Loucy (cell line): ENCODE results near the gene BDKRB1.

Experiments
- H2AFZ ChIP-seq: fragments of 200-600 bp; sonication (generic); 2 replicates; pipeline ENCODE4 v1.6.0; 2016; ENCODE audit warnings: antibody characterized with exemption, mild to moderate bottlenecking, low read length, moderate library complexity
- H3F3A ChIP-seq: fragments of 200-600 bp; 2 replicates; pipeline ENCODE4 v1.6.0; 2016; ENCODE audit warnings: antibody characterized with exemption, low read depth, mild to moderate bottlenecking
- H3K27me3 ChIP-seq: fragments of 200-600 bp; sonication (generic); 2 replicates; pipeline ENCODE4 v1.6.1; 2014; ENCODE audit warnings: low read length, mild to moderate bottlenecking; ENCODE audit not compliant: insufficient read depth, poor library complexity, severe bottlenecking
- H3K36me3 ChIP-seq: fragments of 200-600 bp; sonication (generic); 2 replicates; pipeline ENCODE4 v1.6.1; 2016; ENCODE audit warnings: low read length; ENCODE audit not compliant: insufficient read depth
- H3K4me1 ChIP-seq: fragments of 200-600 bp; sonication (generic); 2 replicates; pipeline ENCODE4 v1.5.1; 2014; ENCODE audit warnings: low read length, mild to moderate bottlenecking; ENCODE audit not compliant: insufficient read depth, poor library complexity, severe bottlenecking
- H3K4me2 ChIP-seq: fragments of 200-600 bp; sonication (generic); 2 replicates; pipeline ENCODE4 v1.6.0; 2014; ENCODE audit warnings: antibody characterized with exemption, low read length, low read depth, mild to moderate bottlenecking; ENCODE audit not compliant: poor library complexity, severe bottlenecking
- H3K4me3 ChIP-seq: fragments of 200-600 bp; sonication (generic); 2 replicates; pipeline ENCODE4 v1.5.1; 2014; ENCODE audit warnings: low read length, mild to moderate bottlenecking, mixed read lengths; ENCODE audit not compliant: poor library complexity, severe bottlenecking
- H3K79me2 ChIP-seq: fragments of 200-600 bp; sonication (generic); 2 replicates; pipeline ENCODE4 v1.6.1; 2014; ENCODE audit warnings: low read length; ENCODE audit not compliant: insufficient read depth
- H3K9ac ChIP-seq: fragments of 200-600 bp; sonication (generic); 2 replicates; pipeline ENCODE4 v1.6.0; 2014; ENCODE audit warnings: mild to moderate bottlenecking, low read depth, low read length, moderate library complexity; ENCODE audit not compliant: poor library complexity, severe bottlenecking
- H3K9me2 ChIP-seq: fragments of 200-600 bp; sonication (generic); replicated peaks from 2 replicates; pipeline ENCODE4 v1.6.1; 2016; ENCODE audit warnings: low read depth, low read length, mixed read lengths
- H3K9me3 ChIP-seq: fragments of 200-600 bp; sonication (generic); 2 replicates; pipeline ENCODE4 v1.6.1; 2014; ENCODE audit warnings: mild to moderate bottlenecking, antibody characterized with exemption, low read length, low read depth; ENCODE audit not compliant: insufficient read depth
- H4K20me1 ChIP-seq: fragments of 200-600 bp; sonication (generic); 2 replicates; pipeline ENCODE4 v1.6.0; 2014; ENCODE audit warnings: antibody characterized with exemption, low read length, mild to moderate bottlenecking; ENCODE audit not compliant: insufficient read depth, poor library complexity, severe bottlenecking
- EZH2phosphoT487 ChIP-seq: fragments of 200-600 bp; IDR thresholded peaks from 2 replicates; pipeline ENCODE4 v1.6.1; 2018; ENCODE audit warnings: antibody characterized with exemption, mild to moderate bottlenecking, moderate library complexity, borderline replicate concordance
- TF ChIP-seq, protein P1 (sequence below): fragments of 200-600 bp; sonication (generic); conservative IDR thresholded peaks from 2 replicates; pipeline ENCODE4 v1.5.1; 2014; ENCODE audit warnings: mild to moderate bottlenecking, antibody characterized with exemption, low read length

Gene BDKRB1

DNA sequence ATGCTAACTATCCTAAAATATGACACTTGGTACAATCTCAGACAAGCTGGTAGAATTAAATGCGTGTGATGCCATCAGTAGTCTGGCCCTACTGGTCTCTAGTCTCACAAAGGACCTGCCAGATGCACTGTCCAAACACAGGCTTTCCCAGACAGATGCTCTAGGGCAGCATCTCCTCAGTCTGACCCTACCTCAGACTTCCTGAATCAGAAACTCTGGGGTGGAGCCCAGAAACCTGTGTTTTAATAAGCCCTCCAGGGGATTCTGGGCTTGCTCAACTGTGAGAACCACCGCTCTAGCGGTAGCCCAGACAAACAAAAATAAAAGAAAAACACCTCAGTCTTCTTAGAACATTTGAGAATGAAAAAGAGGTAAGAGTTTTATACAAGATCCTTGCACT lies 48.0 kb downstream of the BDKRB1 start:
- H3K79me2 ChIP-seq, result no peaks in the 10 kb centered on the region
- H3K4me1 ChIP-seq, result no peaks in the 10 kb centered on the region
- TF ChIP-seq, protein P1, sequence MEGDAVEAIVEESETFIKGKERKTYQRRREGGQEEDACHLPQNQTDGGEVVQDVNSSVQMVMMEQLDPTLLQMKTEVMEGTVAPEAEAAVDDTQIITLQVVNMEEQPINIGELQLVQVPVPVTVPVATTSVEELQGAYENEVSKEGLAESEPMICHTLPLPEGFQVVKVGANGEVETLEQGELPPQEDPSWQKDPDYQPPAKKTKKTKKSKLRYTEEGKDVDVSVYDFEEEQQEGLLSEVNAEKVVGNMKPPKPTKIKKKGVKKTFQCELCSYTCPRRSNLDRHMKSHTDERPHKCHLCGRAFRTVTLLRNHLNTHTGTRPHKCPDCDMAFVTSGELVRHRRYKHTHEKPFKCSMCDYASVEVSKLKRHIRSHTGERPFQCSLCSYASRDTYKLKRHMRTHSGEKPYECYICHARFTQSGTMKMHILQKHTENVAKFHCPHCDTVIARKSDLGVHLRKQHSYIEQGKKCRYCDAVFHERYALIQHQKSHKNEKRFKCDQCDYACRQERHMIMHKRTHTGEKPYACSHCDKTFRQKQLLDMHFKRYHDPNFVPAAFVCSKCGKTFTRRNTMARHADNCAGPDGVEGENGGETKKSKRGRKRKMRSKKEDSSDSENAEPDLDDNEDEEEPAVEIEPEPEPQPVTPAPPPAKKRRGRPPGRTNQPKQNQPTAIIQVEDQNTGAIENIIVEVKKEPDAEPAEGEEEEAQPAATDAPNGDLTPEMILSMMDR, result no peak
- no peak for TF ChIP-seq EZH2phosphoT487
- H3K4me3 ChIP-seq, result no peak overlapping the region
- peaks cover 42% of the 10 kb centered on the region; the same call in 1 of the 2 replicates for H3K36me3 ChIP-seq
- no peaks in the 10 kb centered on the region for H3F3A ChIP-seq
- H3K9me3 ChIP-seq, result no peaks in the 10 kb centered on the region
- H3K9me2 ChIP-seq, result no peaks in the 10 kb centered on the region
- no peaks in the 10 kb centered on the region for H3K27me3 ChIP-seq
- no peak overlapping the region for H3K4me2 ChIP-seq
- no peak overlapping the region for H2AFZ ChIP-seq
- H3K9ac ChIP-seq, result no peak overlapping the region
- no peaks in the 10 kb centered on the region for H4K20me1 ChIP-seq

DNA sequence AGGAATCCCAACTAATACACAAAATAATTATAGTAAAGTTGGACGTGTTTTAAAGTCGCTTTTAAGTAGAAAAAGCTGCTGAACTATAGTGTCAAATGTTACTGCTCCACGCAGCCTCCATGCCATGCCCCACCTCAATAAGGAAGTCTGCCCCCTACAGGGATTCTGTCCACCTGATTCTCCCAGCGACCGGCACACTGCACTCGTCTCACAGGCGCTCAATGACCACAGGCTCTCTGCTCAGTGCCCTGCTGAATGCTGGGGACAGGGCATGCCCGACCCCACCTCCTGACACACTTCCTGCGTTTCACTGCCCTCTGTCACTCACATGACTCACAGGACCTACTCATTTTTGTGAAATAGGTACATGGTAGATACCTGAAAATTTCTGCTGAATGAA lies 48.9 kb downstream of the BDKRB1 start:
- Histone ChIP-seq H3K9me2 (no peaks in the 10 kb centered on the region), H3K36me3 (peaks cover 52% of the 10 kb centered on the region; the same call in 1 of the 2 replicates), H3F3A (no peaks in the 10 kb centered on the region), H3K9ac (no peak overlapping the region), H4K20me1 (no peaks in the 10 kb centered on the region), H2AFZ (no peak overlapping the region), H3K4me3 (no peak overlapping the region), H3K9me3 (no peaks in the 10 kb centered on the region), H3K79me2 (no peaks in the 10 kb centered on the region), H3K27me3 (no peaks in the 10 kb centered on the region), H3K4me1 (no peaks in the 10 kb centered on the region), H3K4me2 (no peak overlapping the region)
- TF ChIP-seq, protein P1, result peak; percentile 36
- no peak for TF ChIP-seq EZH2phosphoT487

DNA sequence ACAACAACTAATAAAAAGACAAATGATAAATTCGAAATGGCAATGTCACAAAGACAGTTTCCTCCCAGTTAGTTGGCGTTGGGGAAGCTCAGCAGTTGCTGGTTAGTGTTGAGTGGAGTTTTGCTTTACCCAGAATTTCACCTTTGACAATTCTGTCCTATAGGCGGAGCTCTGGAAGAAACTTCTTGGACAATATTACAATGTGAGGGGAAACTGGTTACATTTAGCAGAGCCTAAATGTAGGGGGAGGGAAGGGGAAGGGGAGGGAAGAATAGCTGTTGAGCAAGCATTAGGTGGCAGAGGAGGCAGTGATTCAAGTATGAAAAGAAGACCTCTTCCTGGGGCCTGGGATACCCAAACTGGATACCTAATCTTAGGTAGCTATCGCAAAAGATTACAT lies 51.4 kb downstream of the BDKRB1 start:
- Histone ChIP-seq H3F3A (no peaks in the 10 kb centered on the region), H3K9me3 (no peaks in the 10 kb centered on the region), H3K36me3 (peaks cover 53% of the 10 kb centered on the region), H4K20me1 (no peaks in the 10 kb centered on the region), H3K9ac (no peak overlapping the region), H3K27me3 (no peaks in the 10 kb centered on the region), H3K4me3 (no peak overlapping the region), H3K79me2 (no peaks in the 10 kb centered on the region), H3K4me2 (no peak overlapping the region), H3K9me2 (no peaks in the 10 kb centered on the region), H2AFZ (no peak overlapping the region), H3K4me1 (no peaks in the 10 kb centered on the region)
- no peak for TF ChIP-seq EZH2phosphoT487
- TF ChIP-seq, protein P1, result no peak
